IMR-90 (cell line): ENCODE results near the gene PRKD3. TPM values are rescaled to one million over a fixed set of nuclear protein-coding genes. Genes with fewer than 3 reads are reported as not detected.

Experiments used
- ATAC-seq: fragments of 200-7000 bp; cut with Tn5 transposase; 2 replicates; pipeline ENCODE4 v1.9.1; 2020; ENCODE audit warnings: low read depth, mild to moderate bottlenecking, moderate library complexity
- BruUV-seq: library from RNA; stranded (reverse); fragments of 400-500 nt; replicated peaks from 2 replicates; lab custom pipeline; 2021; lab: Mats Ljungman, UMichigan
- CTCF ChIA-PET: fragments of 300-600 bp; formaldehyde crosslinking; extraction: SDS; loops from one replicate; lab custom pipeline; 2021; ENCODE audit warnings: antibody characterized with exemption; lab: Yijun Ruan, JAX
- POLR2A ChIA-PET: fragments of 300-600 bp; sonication (Branson Sonifier 250); formaldehyde crosslinking; loops from one replicate; lab custom pipeline; 2022; ENCODE audit warnings: antibody characterized with exemption; ENCODE audit not compliant: unreplicated experiment; lab: Charles Lee
- DNase-seq: peaks from one replicate; pipeline ENCODE4 v3.0.0; 2013
- H2AFZ ChIP-seq: replicated peaks from 2 replicates; pipeline ENCODE3; 2013; ENCODE audit warnings: low read length, mild to moderate bottlenecking; ENCODE audit not compliant: poor library complexity
- H2AK5ac ChIP-seq: 2 replicates; pipeline ENCODE4 v1.6.1; 2013; ENCODE audit warnings: low read depth, low read length, inconsistent platforms
- H2AK9ac ChIP-seq: replicated peaks from 2 replicates; pipeline ENCODE3; 2013; ENCODE audit warnings: mild to moderate bottlenecking, low read depth, low read length, moderate library complexity; ENCODE audit not compliant: poor library complexity
- H2BK120ac ChIP-seq: 2 replicates; pipeline ENCODE4 v1.6.1; 2013; ENCODE audit warnings: low read depth, low read length, inconsistent platforms
- H2BK15ac ChIP-seq: 3 replicates; pipeline ENCODE4 v1.6.1; 2013; ENCODE audit warnings: low read depth, low read length, inconsistent platforms
- H2BK20ac ChIP-seq: 2 replicates; pipeline ENCODE4 v1.6.1; 2013; ENCODE audit warnings: low read depth, mild to moderate bottlenecking, inconsistent platforms, low read length, moderate library complexity
- H2BK5ac ChIP-seq: 2 replicates; pipeline ENCODE4 v1.6.1; 2013; ENCODE audit warnings: mild to moderate bottlenecking, low read depth, low read length, inconsistent platforms; ENCODE audit not compliant: poor library complexity, severe bottlenecking
- H3K14ac ChIP-seq: replicated peaks from 2 replicates; pipeline ENCODE4 v1.6.1; 2013; ENCODE audit warnings: low read depth, low read length, inconsistent platforms
- H3K18ac ChIP-seq: 2 replicates; pipeline ENCODE4 v1.6.1; 2013; ENCODE audit warnings: low read depth, low read length, control low read depth
- H3K23ac ChIP-seq: 2 replicates; pipeline ENCODE4 v1.6.1; 2013; ENCODE audit warnings: low read depth, low read length, inconsistent platforms
- H3K27ac ChIP-seq: 2 replicates; pipeline ENCODE4 v1.5.1; 2013; ENCODE audit warnings: mild to moderate bottlenecking, control low read depth, low read length; ENCODE audit not compliant: insufficient read depth
- H3K27me3 ChIP-seq: 2 replicates; pipeline ENCODE4 v1.6.1; 2013; ENCODE audit warnings: low read length; ENCODE audit not compliant: control insufficient read depth, insufficient read depth
- H3K36me3 ChIP-seq: 2 replicates; pipeline ENCODE4 v1.6.1; 2013; ENCODE audit warnings: low read length, mixed read lengths; ENCODE audit not compliant: control insufficient read depth, insufficient read depth
- H3K4ac ChIP-seq: 2 replicates; pipeline ENCODE4 v1.6.1; 2013; ENCODE audit warnings: low read depth, low read length, inconsistent platforms
- H3K4me1 ChIP-seq: 2 replicates; pipeline ENCODE4 v1.6.1; 2013; ENCODE audit warnings: low read length, mixed read lengths; ENCODE audit not compliant: control insufficient read depth, insufficient read depth
- H3K4me2 ChIP-seq: 2 replicates; pipeline ENCODE4 v1.6.1; 2013; ENCODE audit warnings: low read depth, mild to moderate bottlenecking, control low read depth, low read length, moderate library complexity
- H3K4me3 ChIP-seq: 2 replicates; pipeline ENCODE4 v1.5.1; 2013; ENCODE audit warnings: low read depth, mild to moderate bottlenecking, control low read depth, low read length, moderate library complexity; ENCODE audit not compliant: insufficient read depth
- H3K56ac ChIP-seq: 2 replicates; pipeline ENCODE4 v1.6.1; 2013; ENCODE audit warnings: low read length, inconsistent platforms; ENCODE audit not compliant: insufficient read depth; ENCODE audit errors: extremely low read depth
- H3K79me1 ChIP-seq, 2 experiments: 2 replicates each; pipeline ENCODE4 v1.6.1; 2013; ENCODE audit warnings: low read length in 2 of 2, inconsistent platforms in 1 of 2, low read depth in 1 of 2
- H3K9ac ChIP-seq: 2 replicates; pipeline ENCODE4 v1.6.1; 2013; ENCODE audit warnings: low read depth, low read length, control low read depth
- H3K9me1 ChIP-seq: 2 replicates; pipeline ENCODE4 v1.6.1; 2013; ENCODE audit warnings: low read length, inconsistent platforms; ENCODE audit not compliant: insufficient read depth
- H3K9me3 ChIP-seq: 2 replicates; pipeline ENCODE4 v1.6.1; 2013; ENCODE audit warnings: low read length; ENCODE audit not compliant: control insufficient read depth, insufficient read depth
- H4K20me1 ChIP-seq: 2 replicates; pipeline ENCODE4 v1.6.1; 2013; ENCODE audit warnings: low read length, inconsistent platforms; ENCODE audit not compliant: insufficient read depth
- H4K5ac ChIP-seq: 2 replicates; pipeline ENCODE4 v1.6.1; 2013; ENCODE audit warnings: mild to moderate bottlenecking, low read depth, low read length, control low read depth
- H4K8ac ChIP-seq, 2 experiments: 2 replicates each; pipeline ENCODE4 v1.6.1; 2013; ENCODE audit warnings: low read depth in 2 of 2, low read length in 2 of 2, control low read depth in 1 of 2, inconsistent platforms in 1 of 2
- H4K91ac ChIP-seq: 2 replicates; pipeline ENCODE4 v1.6.1; 2013; ENCODE audit warnings: low read depth, low read length, inconsistent platforms; ENCODE audit not compliant: insufficient read depth
- BHLHE40 ChIP-seq: fragments of 150-350 bp; IDR thresholded peaks from 2 replicates; pipeline ENCODE4 v1.6.1; 2016; ENCODE audit warnings: mild to moderate bottlenecking, low read depth, low read length
- CEBPB ChIP-seq: IDR thresholded peaks from 2 replicates; pipeline ENCODE4 v1.6.1; 2012; ENCODE audit warnings: low read depth, low read length, improper control_type of control experiment
- CHD1 ChIP-seq: IDR thresholded peaks from 2 replicates; pipeline ENCODE4 v1.6.1; 2012; ENCODE audit warnings: low read depth, low read length, improper control_type of control experiment
- CTCF ChIP-seq: conservative IDR thresholded peaks from 2 replicates; pipeline ENCODE4 v1.5.1; 2012; ENCODE audit warnings: mild to moderate bottlenecking, low read depth, low read length, improper control_type of control experiment
- ELK1 ChIP-seq: fragments of 150-350 bp; IDR thresholded peaks from 2 replicates; pipeline ENCODE4 v1.6.1; 2016; ENCODE audit warnings: low read depth, mild to moderate bottlenecking, low read length, moderate library complexity, borderline replicate concordance
- FOS ChIP-seq: fragments of 150-350 bp; IDR thresholded peaks from 2 replicates; pipeline ENCODE4 v1.6.1; 2016; ENCODE audit warnings: low read depth, low read length
- MAFK ChIP-seq: IDR thresholded peaks from 2 replicates; pipeline ENCODE4 v1.6.1; 2012; ENCODE audit warnings: low read depth, low read length, improper control_type of control experiment
- MAZ ChIP-seq: IDR thresholded peaks from 2 replicates; pipeline ENCODE4 v1.6.1; 2012; ENCODE audit warnings: low read depth, mild to moderate bottlenecking, low read length, improper control_type of control experiment, moderate library complexity, borderline replicate concordance
- MXI1 ChIP-seq: IDR thresholded peaks from 2 replicates; pipeline ENCODE4 v1.6.1; 2012; ENCODE audit warnings: low read depth, mild to moderate bottlenecking, low read length, moderate library complexity, borderline replicate concordance
- NFE2L2 ChIP-seq: fragments of 150-350 bp; IDR thresholded peaks from 2 replicates; pipeline ENCODE4 v1.6.1; 2016; ENCODE audit warnings: low read depth, mild to moderate bottlenecking, low read length
- POLR2A ChIP-seq: IDR thresholded peaks from 2 replicates; pipeline ENCODE4 v1.6.1; 2012; ENCODE audit warnings: mild to moderate bottlenecking, low read depth, low read length
- RAD21 ChIP-seq: IDR thresholded peaks from 2 replicates; pipeline ENCODE4 v1.6.1; 2012; ENCODE audit warnings: low read length, improper control_type of control experiment
- RCOR1 ChIP-seq: IDR thresholded peaks from 2 replicates; pipeline ENCODE4 v1.6.1; 2012; ENCODE audit warnings: mild to moderate bottlenecking, low read length, improper control_type of control experiment; ENCODE audit not compliant: insufficient replicate concordance
- RFX5 ChIP-seq: IDR thresholded peaks from 2 replicates; pipeline ENCODE4 v1.8.0; 2012; ENCODE audit warnings: low read depth, mild to moderate bottlenecking, low read length, moderate library complexity
- SMC3 ChIP-seq: fragments of 150-350 bp; IDR thresholded peaks from 2 replicates; pipeline ENCODE4 v1.6.1; 2016; ENCODE audit warnings: low read depth, mild to moderate bottlenecking, antibody characterized with exemption, low read length, moderate library complexity
- USF2 ChIP-seq: fragments of 150-350 bp; IDR thresholded peaks from 2 replicates; pipeline ENCODE4 v1.6.1; 2017; ENCODE audit warnings: mild to moderate bottlenecking, antibody characterized with exemption, low read length, low read depth
- WGBS, 2 experiments: methylation state at CpG; one replicate each; pipeline versions ENCODE4 v1.1.5 to v1.1.7; 2013; ENCODE audit warnings: missing lambda C conversion rate in 2 of 2; ENCODE audit not compliant: insufficient read length in 1 of 2; ENCODE audit errors: extremely low coverage in 2 of 2; 5-methylcytosine and 5-hydroxymethylcytosine counted together
- dilution Hi-C: fragments of 300-500 bp; cut with HindIII; formaldehyde crosslinking; loops from one replicate; pipeline ENCODE4 v1.14.3; 2018; ENCODE audit warnings: low sequenced_read_pairs; ENCODE audit not compliant: unreplicated experiment
- in situ Hi-C: fragments of 300-500 bp; cut with MboI; formaldehyde crosslinking; loops from 3 replicates; pipeline ENCODE4 v1.14.3; 2019; ENCODE audit warnings: low sequenced_read_pairs, inconsistent platforms, mixed read lengths
- intact Hi-C: fragments of 100-400 bp; cut with micrococcal nuclease; formaldehyde crosslinking; loops from 2 replicates; pipeline ENCODE4 v1.10.0; 2022
- polyA plus RNA-seq, 3 experiments: library from polyadenylated mRNA; depleted of rRNA; stranded (reverse); fragments of >200 nt; gene quantifications; 2 replicates each; pipeline ENCODE4 v1.2.3, GENCODE V29; 2012; ENCODE audit warnings: low replicate concordance in 1 of 3
- total RNA-seq: library from RNA; depleted of rRNA; stranded (reverse); fragments of >200 nt; gene quantifications from 2 replicates; pipeline ENCODE4 v1.2.3, GENCODE V29; 2012

Gene PRKD3
- total and polyA plus RNA-seq, 2 of the 4 experiments (the other 2 are of a cell fraction) = 15.8 to 46.4 TPM

GRCh38 chr2:37348155-37348554 lies 23.5 kb upstream of the PRKD3 start:
- no peak overlapping the region for H3K14ac ChIP-seq
- in situ Hi-C loops = no loop called here
- no peaks in the 10 kb centered on the region; the same call in 1 of the 2 replicates for H3K4me1 ChIP-seq
- no peak overlapping the region for H3K18ac ChIP-seq
- H2AFZ ChIP-seq = no peak overlapping the region
- no peak overlapping the region for H2BK15ac ChIP-seq
- DNase-seq = no peak
- ChIA-PET POLR2A (no interaction called here), CTCF (interaction anchor here (1.1 kb wide), 1 partner anchor 39 kb away, joined by 3 read pairs; no protein-coding TSS in a partner anchor)
- H2BK120ac ChIP-seq = no peak overlapping the region
- ATAC-seq = no peak
- no peak overlapping the region for H2BK20ac ChIP-seq
- peaks cover 5% of the 10 kb centered on the region for H3K27me3 ChIP-seq
- no peak overlapping the region for H2BK5ac ChIP-seq
- H3K9ac ChIP-seq = no peak overlapping the region
- H3K4me2 ChIP-seq = no peak overlapping the region
- no peak overlapping the region for H4K5ac ChIP-seq
- H3K4me3 ChIP-seq = no peak overlapping the region
- H2AK5ac ChIP-seq = no peak overlapping the region
- H3K27ac ChIP-seq = no peak overlapping the region
- H4K8ac ChIP-seq = no peak overlapping the region
- no peak overlapping the region for H2AK9ac ChIP-seq
- no peaks in the 10 kb centered on the region for H3K9me1 ChIP-seq
- no peak overlapping the region for H3K23ac ChIP-seq
- no peaks in the 10 kb centered on the region for H3K79me1 ChIP-seq
- H4K91ac ChIP-seq = no peak overlapping the region
- H3K56ac ChIP-seq = no peak overlapping the region
- H3K36me3 ChIP-seq = no peaks in the 10 kb centered on the region
- no peaks in the 10 kb centered on the region for H3K9me3 ChIP-seq
- TF ChIP-seq MAFK (no peak), SMC3 (no peak), RFX5 (no peak), RAD21 (no peak), CTCF (no peak), MAZ (no peak), FOS (no peak), RCOR1 (no peak), POLR2A (no peak), ELK1 (no peak), CHD1 (no peak), USF2 (no peak), MXI1 (no peak), BHLHE40 (no peak), CEBPB (no peak), NFE2L2 (no peak)
- no peaks in the 10 kb centered on the region for H4K20me1 ChIP-seq
- intact Hi-C loops = no loop called here
- H3K4ac ChIP-seq = no peak overlapping the region
- BruUV-seq = no TSS peak
- WGBS, 2 experiments = 80% methylated on average over 1 of the region's 5 CpGs; no CpG with 5 or more reads in 1 of the 2 experiments
- dilution Hi-C loops = no loop called here
